ENCODE data around the gene UFD1. TPM values are rescaled to one million over a fixed set of nuclear protein-coding genes. Genes with fewer than 3 reads are reported as not detected.

UFD1 gene
- total RNA-seq, 2 experiments from 2014 or later = 68.5 to 77.4 TPM

GRCh38 chr22:19526702-19527111, 47.7 kb upstream of the UFD1 start:
- H3K4me3 Mint-ChIP-seq = no peak overlapping the region
- Histone ChIP-seq H3K27ac (ENCODE audit: low read depth in 1 of 2, low read length in 2 of 2) (no peak overlapping the region), H3K4me3 (ENCODE audit: low read length) (no peak overlapping the region), H3K4me1 (ENCODE audit: insufficient read depth, low read length) (peaks cover 21% of the 10 kb centered on the region), H3K36me3 (ENCODE audit: insufficient read depth, low read length) (no peaks in the 10 kb centered on the region), H3K27me3 (ENCODE audit: control insufficient read depth in 1 of 2, insufficient read depth in 2 of 2, low read length in 2 of 2) (peaks cover 18 to 34% of the 10 kb centered on the region in 2 experiments), H3K9me3 (ENCODE audit: control insufficient read depth in 1 of 2, insufficient read depth in 1 of 2, low read length in 2 of 2) (peaks cover 0 to 8% of the 10 kb centered on the region in 2 experiments)
- peaks cover 5% of the 10 kb centered on the region for H3K4me1 Mint-ChIP-seq (ENCODE audit: low read depth)
- DNase-seq (no peak), ATAC-seq (ENCODE audit: poor library complexity) (no peak)
- H3K27me3 Mint-ChIP-seq = peaks cover 31% of the 10 kb centered on the region
- ChIA-PET POLR2A (no interaction called here), CTCF (no interaction called here)
- no peak for TF ChIP-seq CTCF (IDR thresholded peaks at IDR 0.05)
- intact Hi-C loops (cut with DNase I, micrococcal nuclease) = no loop called here
- no peaks in the 10 kb centered on the region for H3K9me3 Mint-ChIP-seq
- no peak overlapping the region for H3K27ac Mint-ChIP-seq
- H3K36me3 Mint-ChIP-seq (ENCODE audit: low read depth) = no peaks in the 10 kb centered on the region

GRCh38 chr22:19526076-19526701, 47.2 kb upstream of the UFD1 start:
- no peak overlapping the region for H3K4me3 ChIP-seq (ENCODE audit: low read length)
- H3K9me3 ChIP-seq (ENCODE audit: control insufficient read depth in 1 of 2, insufficient read depth in 1 of 2, low read length in 2 of 2) = peaks cover 0 to 8% of the 10 kb centered on the region in 2 experiments
- peaks cover 21% of the 10 kb centered on the region for H3K4me1 ChIP-seq (ENCODE audit: insufficient read depth, low read length)
- no peak for ATAC-seq (ENCODE audit: poor library complexity)
- peak overlapping the region; percentile 25 for H3K4me3 Mint-ChIP-seq
- intact Hi-C loops (cut with DNase I, micrococcal nuclease) = no loop called here
- POLR2A ChIA-PET = no interaction called here
- H3K36me3 ChIP-seq (ENCODE audit: insufficient read depth, low read length) = no peaks in the 10 kb centered on the region
- no peak overlapping the region for H3K27ac Mint-ChIP-seq
- DNase-seq = no peak
- H3K27me3 ChIP-seq (ENCODE audit: control insufficient read depth in 1 of 2, insufficient read depth in 2 of 2, low read length in 2 of 2) = peaks cover 18 to 34% of the 10 kb centered on the region in 2 experiments
- peaks cover 31% of the 10 kb centered on the region for H3K27me3 Mint-ChIP-seq
- CTCF ChIA-PET = no interaction called here
- no peaks in the 10 kb centered on the region for H3K9me3 Mint-ChIP-seq
- H3K4me1 Mint-ChIP-seq (ENCODE audit: low read depth) = peaks cover 5% of the 10 kb centered on the region
- no peak for TF ChIP-seq CTCF (IDR thresholded peaks at IDR 0.05)
- no peak overlapping the region for H3K27ac ChIP-seq (ENCODE audit: low read depth in 1 of 2, low read length in 2 of 2)
- H3K36me3 Mint-ChIP-seq (ENCODE audit: low read depth) = no peaks in the 10 kb centered on the region

- no peaks in the 10 kb centered on the region for H3K9me3 Mint-ChIP-seq
- Histone ChIP-seq H3K27me3 (ENCODE audit: control insufficient read depth in 1 of 2, insufficient read depth in 2 of 2, low read length in 2 of 2) (peaks cover 18 to 34% of the 10 kb centered on the region in 2 experiments), H3K4me1 (ENCODE audit: insufficient read depth, low read length) (peaks cover 21% of the 10 kb centered on the region), H3K4me3 (ENCODE audit: low read length) (no peak overlapping the region), H3K9me3 (ENCODE audit: control insufficient read depth in 1 of 2, insufficient read depth in 1 of 2, low read length in 2 of 2) (peaks cover 0 to 8% of the 10 kb centered on the region in 2 experiments), H3K27ac (ENCODE audit: low read depth in 1 of 2, low read length in 2 of 2) (no peak overlapping the region), H3K36me3 (ENCODE audit: insufficient read depth, low read length) (no peaks in the 10 kb centered on the region)
- H3K27ac Mint-ChIP-seq = no peak overlapping the region
- H3K36me3 Mint-ChIP-seq (ENCODE audit: low read depth) = no peaks in the 10 kb centered on the region
- CTCF ChIA-PET = no interaction called here
- H3K27me3 Mint-ChIP-seq = peaks cover 31% of the 10 kb centered on the region
- H3K4me1 Mint-ChIP-seq (ENCODE audit: low read depth) = peaks cover 5% of the 10 kb centered on the region
- TF ChIP-seq CTCF (IDR thresholded peaks at IDR 0.05) = no peak
- POLR2A ChIA-PET = no interaction called here
- H3K4me3 Mint-ChIP-seq = no peak overlapping the region
- ATAC-seq (ENCODE audit: poor library complexity) = no peak
- intact Hi-C loops (cut with DNase I, micrococcal nuclease) = no loop called here
- no peak for DNase-seq
Measured at GRCh38 chr22:19525666-19526065, 46.7 kb upstream of the UFD1 start.

Data from CD4-positive, alpha-beta T cell (primary cell).